ENCODE results near the gene UNC45B. TPM values are rescaled to one million over a fixed set of nuclear protein-coding genes. Genes with fewer than 3 reads are reported as not detected.
"Not testable (repeated sequence)": the region's sequence is repeated elsewhere in the genome, so short reads cannot be mapped to it uniquely, and the experiment has no call there.

Gene UNC45B
- total RNA-seq, 2 experiments from 2014 or later: 0.05 to 0.07 TPM

- Mint-ChIP-seq H3K27me3 (no peaks in the 10 kb centered on the region), H3K27ac (no peak overlapping the region), H3K4me1 (ENCODE audit: low read depth) (peaks cover 41% of the 10 kb centered on the region), H3K4me3 (no peak overlapping the region), H3K9me3 (peaks cover 3% of the 10 kb centered on the region), H3K36me3 (peaks cover 2% of the 10 kb centered on the region)
- ChIA-PET CTCF (interaction anchor here (1.5 kb wide), 1 partner anchor 135 kb away, joined by 4 read pairs; no protein-coding TSS in a partner anchor), POLR2A (no interaction called here)
- DNase-seq: no peak
- intact Hi-C loops (cut with micrococcal nuclease): loop anchor here (2.0 kb wide), 1 partner anchor 36 kb away; no protein-coding TSS in a partner anchor
These were observed 29.3 kb downstream of the UNC45B start for GRCh38 chr17:35176897-35177296.

GRCh38 chr17:35179379-35179778 lies 31.8 kb downstream of the UNC45B start:
- intact Hi-C loops (cut with micrococcal nuclease); CTCF ChIA-PET; H3K4me3 Mint-ChIP-seq; H3K36me3 Mint-ChIP-seq; POLR2A ChIA-PET; DNase-seq; H3K9me3 Mint-ChIP-seq; H3K27me3 Mint-ChIP-seq: not testable (repeated sequence)
- H3K4me1 Mint-ChIP-seq (ENCODE audit: low read depth): peaks cover 47% of the 10 kb centered on the region
- H3K27ac Mint-ChIP-seq: peak overlapping the region; percentile 15

GRCh38 chr17:35183332-35183731 lies 35.7 kb downstream of the UNC45B start:
- no peak overlapping the region for H3K27ac Mint-ChIP-seq
- CTCF ChIA-PET: no interaction called here
- intact Hi-C loops (cut with micrococcal nuclease): no loop called here
- H3K4me1 Mint-ChIP-seq (ENCODE audit: low read depth): peaks cover 43% of the 10 kb centered on the region
- POLR2A ChIA-PET: no interaction called here
- H3K36me3 Mint-ChIP-seq: peaks cover 2% of the 10 kb centered on the region
- H3K4me3 Mint-ChIP-seq: no peak overlapping the region
- peak; percentile 42 for DNase-seq
- H3K9me3 Mint-ChIP-seq: peaks cover 3% of the 10 kb centered on the region
- H3K27me3 Mint-ChIP-seq: no peaks in the 10 kb centered on the region

- Mint-ChIP-seq H3K27ac (no peak overlapping the region), H3K9me3 (no peaks in the 10 kb centered on the region), H3K36me3 (no peaks in the 10 kb centered on the region), H3K4me3 (no peak overlapping the region), H3K4me1 (ENCODE audit: low read depth) (peaks cover 48% of the 10 kb centered on the region), H3K27me3 (no peaks in the 10 kb centered on the region)
- CTCF ChIA-PET: no interaction called here
- POLR2A ChIA-PET: no interaction called here
- no peak for DNase-seq
- intact Hi-C loops (cut with micrococcal nuclease): no loop called here
These were observed 36.7 kb downstream of the UNC45B start for GRCh38 chr17:35184274-35184673.

GRCh38 chr17:35185849-35186248 lies 38.2 kb downstream of the UNC45B start:
- Mint-ChIP-seq H3K9me3 (no peaks in the 10 kb centered on the region), H3K4me1 (ENCODE audit: low read depth) (peaks cover 53% of the 10 kb centered on the region), H3K36me3 (no peaks in the 10 kb centered on the region), H3K27ac (no peak overlapping the region), H3K4me3 (no peak overlapping the region), H3K27me3 (no peaks in the 10 kb centered on the region)
- intact Hi-C loops (cut with micrococcal nuclease): no loop called here
- ChIA-PET CTCF (no interaction called here), POLR2A (interaction anchor here (1.1 kb wide), 1 partner anchor 53 kb away, joined by 3 read pairs; no protein-coding TSS in a partner anchor)
- peak; percentile 29 for DNase-seq

GRCh38 chr17:35187481-35187880 lies 39.9 kb downstream of the UNC45B start:
- intact Hi-C loops (cut with micrococcal nuclease): no loop called here
- no peak for DNase-seq
- H3K9me3 Mint-ChIP-seq: no peaks in the 10 kb centered on the region
- no peaks in the 10 kb centered on the region for H3K27me3 Mint-ChIP-seq
- H3K4me3 Mint-ChIP-seq: no peak overlapping the region
- ChIA-PET POLR2A (no interaction called here), CTCF (interaction anchor here (1.0 kb wide), 1 partner anchor 125 kb away, joined by 3 read pairs; no protein-coding TSS in a partner anchor)
- no peaks in the 10 kb centered on the region for H3K36me3 Mint-ChIP-seq
- H3K4me1 Mint-ChIP-seq (ENCODE audit: low read depth): peaks cover 51% of the 10 kb centered on the region
- peak overlapping the region; percentile 44 for H3K27ac Mint-ChIP-seq

GRCh38 chr17:35188111-35188510 lies 40.5 kb downstream of the UNC45B start:
- no peaks in the 10 kb centered on the region for H3K36me3 Mint-ChIP-seq
- H3K9me3 Mint-ChIP-seq: no peaks in the 10 kb centered on the region
- peaks cover 51% of the 10 kb centered on the region for H3K4me1 Mint-ChIP-seq (ENCODE audit: low read depth)
- H3K4me3 Mint-ChIP-seq: peak overlapping the region; percentile 7
- CTCF ChIA-PET: interaction anchor here (1.0 kb wide), 1 partner anchor 125 kb away, joined by 3 read pairs; no protein-coding TSS in a partner anchor
- DNase-seq: peak; percentile 29
- POLR2A ChIA-PET: no interaction called here
- no peaks in the 10 kb centered on the region for H3K27me3 Mint-ChIP-seq
- intact Hi-C loops (cut with micrococcal nuclease): no loop called here
- peak overlapping the region; percentile 44 for H3K27ac Mint-ChIP-seq

- ChIA-PET CTCF (no interaction called here), POLR2A (no interaction called here)
- Mint-ChIP-seq H3K4me3 (no peak overlapping the region), H3K36me3 (no peaks in the 10 kb centered on the region), H3K9me3 (no peaks in the 10 kb centered on the region), H3K27me3 (no peaks in the 10 kb centered on the region), H3K27ac (no peak overlapping the region), H3K4me1 (ENCODE audit: low read depth) (peaks cover 46% of the 10 kb centered on the region)
- intact Hi-C loops (cut with micrococcal nuclease): no loop called here
- DNase-seq: no peak
These were observed 41.7 kb downstream of the UNC45B start for GRCh38 chr17:35189291-35189690.

GRCh38 chr17:35191001-35191695 lies 43.5 kb downstream of the UNC45B start:
- DNase-seq: no peak
- CTCF ChIA-PET: interaction anchor here (0.6 to 1.0 kb wide), 2 partner anchors 24 to 122 kb away, joined by 3 to 4 read pairs; no protein-coding TSS in a partner anchor
- Mint-ChIP-seq H3K27me3 (no peaks in the 10 kb centered on the region), H3K27ac (no peak overlapping the region), H3K9me3 (peaks cover 3% of the 10 kb centered on the region), H3K36me3 (no peaks in the 10 kb centered on the region), H3K4me1 (ENCODE audit: low read depth) (peaks cover 38% of the 10 kb centered on the region), H3K4me3 (no peak overlapping the region)
- intact Hi-C loops (cut with micrococcal nuclease): no loop called here
- POLR2A ChIA-PET: no interaction called here

- intact Hi-C loops (cut with micrococcal nuclease): loop anchor here (1.0 kb wide), 1 partner anchor 37 kb away; no protein-coding TSS in a partner anchor
- no peaks in the 10 kb centered on the region for H3K36me3 Mint-ChIP-seq
- H3K4me1 Mint-ChIP-seq (ENCODE audit: low read depth): peaks cover 24% of the 10 kb centered on the region
- peaks cover 3% of the 10 kb centered on the region for H3K9me3 Mint-ChIP-seq
- no peaks in the 10 kb centered on the region for H3K27me3 Mint-ChIP-seq
- ChIA-PET CTCF (interaction anchor here (0.7 kb wide), 1 partner anchor 50 kb away, joined by 3 read pairs; the partner anchor contains the start of gene SLFN5), POLR2A (no interaction called here)
- no peak overlapping the region for H3K27ac Mint-ChIP-seq
- DNase-seq: no peak
- H3K4me3 Mint-ChIP-seq: no peak overlapping the region
These were observed 45.1 kb downstream of the UNC45B start for GRCh38 chr17:35192708-35193107.

- H3K27me3 Mint-ChIP-seq; CTCF ChIA-PET; H3K9me3 Mint-ChIP-seq; POLR2A ChIA-PET; intact Hi-C loops (cut with micrococcal nuclease); H3K36me3 Mint-ChIP-seq; H3K27ac Mint-ChIP-seq; DNase-seq; H3K4me3 Mint-ChIP-seq: not testable (repeated sequence)
- peaks cover 12% of the 10 kb centered on the region for H3K4me1 Mint-ChIP-seq (ENCODE audit: low read depth)
These were observed 46.4 kb downstream of the UNC45B start, which contains the start of gene SLC35G3 for GRCh38 chr17:35194001-35194400. SLC35G3 (minus strand) TSS chr17:35194393; CDS start chr17:35194307, 86 bp downstream.

- POLR2A ChIA-PET, CTCF ChIA-PET: not testable (repeated sequence)
These were observed 47.4 kb downstream of the UNC45B start for GRCh38 chr17:35195062-35195461.

GRCh38 chr17:35202582-35202981 lies 55.0 kb downstream of the UNC45B start:
- H3K4me1 Mint-ChIP-seq (ENCODE audit: low read depth): peaks cover 13% of the 10 kb centered on the region
- intact Hi-C loops (cut with micrococcal nuclease); CTCF ChIA-PET; H3K27ac Mint-ChIP-seq; DNase-seq; H3K4me3 Mint-ChIP-seq; H3K27me3 Mint-ChIP-seq; POLR2A ChIA-PET: not testable (repeated sequence)
- H3K9me3 Mint-ChIP-seq: peaks cover 29% of the 10 kb centered on the region
- H3K36me3 Mint-ChIP-seq: peaks cover 14% of the 10 kb centered on the region

More at GRCh38 chr17:35195062-35195461, 47.4 kb downstream of the UNC45B start:
- H3K27ac Mint-ChIP-seq; H3K4me1 Mint-ChIP-seq (ENCODE audit: low read depth); intact Hi-C loops (cut with micrococcal nuclease); H3K4me3 Mint-ChIP-seq; H3K36me3 Mint-ChIP-seq; H3K27me3 Mint-ChIP-seq; DNase-seq: not testable (repeated sequence)
- peaks cover 12% of the 10 kb centered on the region for H3K9me3 Mint-ChIP-seq

All from activated CD4-positive, alpha-beta memory T cell treated with anti-CD3 and anti-CD28 coated beads for 36 hours (primary cell).